AG04449 (cell line): Measurements from ENCODE around the gene CLUH.

Source experiments
- CTCF ChIA-PET: fragments of 350-600 bp; formaldehyde crosslinking; extraction: SDS; loops from one replicate; lab custom pipeline; 2021; ENCODE audit warnings: antibody characterized with exemption; lab: Yijun Ruan, JAX
- POLR2A ChIA-PET: fragments of 400-600, 350-600 bp; formaldehyde crosslinking; extraction: SDS; loops from one replicate; lab custom pipeline; 2020; ENCODE audit warnings: antibody characterized with exemption, inconsistent platforms; lab: Yijun Ruan, JAX
- DNase-seq: peaks from one replicate; pipeline ENCODE4 v3.0.0-alpha.2; 2010; ENCODE audit warnings: low read depth, low spot score
- H3K4me3 ChIP-seq: 2 replicates; pipeline ENCODE4 v1.5.1; 2011; ENCODE audit warnings: low read depth, mild to moderate bottlenecking, control low read depth, low read length
- CTCF ChIP-seq: IDR thresholded peaks from one replicate; pipeline ENCODE4 v1.5.1; 2011; ENCODE audit warnings: mild to moderate bottlenecking, moderate library complexity, low read length, control low read depth, inconsistent platforms; ENCODE audit not compliant: insufficient read depth; ENCODE audit errors: missing control alignments

CLUH gene

GRCh38 chr17:2644971-2645370 is 66.6 kb downstream of the CLUH start:
- no peak for DNase-seq
- TF ChIP-seq CTCF, result no peak
- POLR2A ChIA-PET, result no interaction called here

More at GRCh38 chr17:2644971-2645370, 66.6 kb downstream of the CLUH start:
- no peak overlapping the region for H3K4me3 ChIP-seq
- CTCF ChIA-PET, result interaction anchor here (1.3 kb wide), 1 partner anchor 11 kb away, joined by 3 read pairs; no protein-coding TSS in a partner anchor
